ENCODE results near the gene ATP9A.

DNA sequence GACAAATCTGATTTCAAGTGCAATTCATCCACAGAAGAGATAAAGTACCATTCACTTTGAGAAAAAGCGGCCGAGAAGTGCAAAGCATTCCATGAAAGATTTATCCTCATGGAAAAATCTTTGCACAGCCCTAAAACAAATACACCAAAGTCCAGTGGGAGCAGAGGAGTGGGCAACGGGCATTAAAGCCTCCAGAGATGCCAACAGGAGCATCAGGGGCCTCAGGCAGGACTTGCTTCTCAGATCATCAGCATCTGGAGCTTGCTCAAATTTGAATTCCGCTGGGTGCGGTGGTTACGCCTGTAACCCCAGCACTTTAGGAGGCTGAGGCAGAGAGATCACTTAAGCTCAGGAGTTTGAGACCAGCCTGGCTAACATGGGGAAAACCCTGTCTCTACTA, 115.0 kb downstream of the ATP9A start:
- TF ChIP-seq, protein P1, sequence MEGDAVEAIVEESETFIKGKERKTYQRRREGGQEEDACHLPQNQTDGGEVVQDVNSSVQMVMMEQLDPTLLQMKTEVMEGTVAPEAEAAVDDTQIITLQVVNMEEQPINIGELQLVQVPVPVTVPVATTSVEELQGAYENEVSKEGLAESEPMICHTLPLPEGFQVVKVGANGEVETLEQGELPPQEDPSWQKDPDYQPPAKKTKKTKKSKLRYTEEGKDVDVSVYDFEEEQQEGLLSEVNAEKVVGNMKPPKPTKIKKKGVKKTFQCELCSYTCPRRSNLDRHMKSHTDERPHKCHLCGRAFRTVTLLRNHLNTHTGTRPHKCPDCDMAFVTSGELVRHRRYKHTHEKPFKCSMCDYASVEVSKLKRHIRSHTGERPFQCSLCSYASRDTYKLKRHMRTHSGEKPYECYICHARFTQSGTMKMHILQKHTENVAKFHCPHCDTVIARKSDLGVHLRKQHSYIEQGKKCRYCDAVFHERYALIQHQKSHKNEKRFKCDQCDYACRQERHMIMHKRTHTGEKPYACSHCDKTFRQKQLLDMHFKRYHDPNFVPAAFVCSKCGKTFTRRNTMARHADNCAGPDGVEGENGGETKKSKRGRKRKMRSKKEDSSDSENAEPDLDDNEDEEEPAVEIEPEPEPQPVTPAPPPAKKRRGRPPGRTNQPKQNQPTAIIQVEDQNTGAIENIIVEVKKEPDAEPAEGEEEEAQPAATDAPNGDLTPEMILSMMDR (IDR thresholded peaks at IDR 0.05; ENCODE audit: extremely low read depth in 1 of 2, insufficient read depth in 1 of 2, low read depth in 1 of 2, low read length in 2 of 2): no peak
- TF ChIP-seq POLR2A (IDR thresholded peaks at IDR 0.05; ENCODE audit: low read depth, low read length) (no peak), POLR2AphosphoS5 (IDR thresholded peaks at IDR 0.05; ENCODE audit: insufficient read depth, low read depth, low read length) (no peak), FOS (IDR thresholded peaks at IDR 0.05; ENCODE audit: borderline replicate concordance, insufficient read depth, low read length) (no peak), MYC (IDR thresholded peaks at IDR 0.05; ENCODE audit: low read depth, low read length) (no peak), EZH2 (IDR thresholded peaks at IDR 0.05; ENCODE audit: borderline replicate concordance, low read depth, low read length, severe bottlenecking) (no peak), JUN (IDR thresholded peaks at IDR 0.05; ENCODE audit: borderline replicate concordance, insufficient read depth, insufficient read length, low read depth) (no peak), GATA2 (IDR thresholded peaks at IDR 0.05; ENCODE audit: insufficient read depth, insufficient read length, low read depth, low read length) (no peak)
- TF ChIP-seq, protein P2, sequence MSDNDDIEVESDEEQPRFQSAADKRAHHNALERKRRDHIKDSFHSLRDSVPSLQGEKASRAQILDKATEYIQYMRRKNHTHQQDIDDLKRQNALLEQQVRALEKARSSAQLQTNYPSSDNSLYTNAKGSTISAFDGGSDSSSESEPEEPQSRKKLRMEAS (IDR thresholded peaks at IDR 0.05; ENCODE audit: insufficient read depth, insufficient read length): no peak
